ENCODE results near the gene ICE1. TPM values are rescaled to one million over a fixed set of nuclear protein-coding genes. Genes with fewer than 3 reads are reported as not detected.
"Not testable (repeated sequence)": the region's sequence is repeated elsewhere in the genome, so short reads cannot be mapped to it uniquely, and the experiment has no call there.

Gene ICE1
- total RNA-seq, 1 experiment from 2014 or later: 38.3 TPM

DNA sequence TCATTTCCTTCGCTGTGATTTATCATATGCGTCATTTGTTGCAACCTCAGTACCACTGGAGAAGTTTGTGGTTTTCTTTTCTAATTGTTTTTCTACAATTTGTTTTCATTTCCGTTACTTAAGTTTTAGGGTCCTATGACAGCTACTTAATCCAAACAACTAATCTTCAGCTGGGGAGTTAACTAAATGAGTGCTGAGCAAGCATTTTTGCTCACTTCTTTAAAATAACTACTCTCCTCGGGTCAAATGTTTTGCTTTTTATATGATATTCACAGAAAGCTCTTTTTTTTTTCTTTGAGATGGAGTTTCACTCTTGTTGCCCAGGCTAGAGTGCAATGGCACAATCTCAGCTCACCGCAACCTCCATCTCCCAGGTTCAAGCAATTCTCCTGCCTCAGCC, 14.6 kb upstream of the ICE1 start:
- H3K9me3 ChIP-seq (ENCODE audit: control insufficient read depth, insufficient read depth, low read depth, low read length): no peaks in the 10 kb centered on the region
- no peaks in the 10 kb centered on the region for H3K4me1 ChIP-seq (ENCODE audit: control insufficient read depth, insufficient read depth, low read length)
- no TSS peak for BruUV-seq (replicated peaks)
- ATAC-seq: no peak
- in situ Hi-C loops (cut with HindIII; ENCODE audit: low pct_unique_long_range_greater_than_20kb, low sequenced_read_pairs): no loop called here
- intact Hi-C loops (cut with micrococcal nuclease; ENCODE audit: unreplicated experiment): no loop called here
- ChIA-PET POLR2A (no interaction called here), CTCF (no interaction called here)
- no peak for DNase-seq (ENCODE audit: low read depth, low spot score)
- TF ChIP-seq, protein P1, sequence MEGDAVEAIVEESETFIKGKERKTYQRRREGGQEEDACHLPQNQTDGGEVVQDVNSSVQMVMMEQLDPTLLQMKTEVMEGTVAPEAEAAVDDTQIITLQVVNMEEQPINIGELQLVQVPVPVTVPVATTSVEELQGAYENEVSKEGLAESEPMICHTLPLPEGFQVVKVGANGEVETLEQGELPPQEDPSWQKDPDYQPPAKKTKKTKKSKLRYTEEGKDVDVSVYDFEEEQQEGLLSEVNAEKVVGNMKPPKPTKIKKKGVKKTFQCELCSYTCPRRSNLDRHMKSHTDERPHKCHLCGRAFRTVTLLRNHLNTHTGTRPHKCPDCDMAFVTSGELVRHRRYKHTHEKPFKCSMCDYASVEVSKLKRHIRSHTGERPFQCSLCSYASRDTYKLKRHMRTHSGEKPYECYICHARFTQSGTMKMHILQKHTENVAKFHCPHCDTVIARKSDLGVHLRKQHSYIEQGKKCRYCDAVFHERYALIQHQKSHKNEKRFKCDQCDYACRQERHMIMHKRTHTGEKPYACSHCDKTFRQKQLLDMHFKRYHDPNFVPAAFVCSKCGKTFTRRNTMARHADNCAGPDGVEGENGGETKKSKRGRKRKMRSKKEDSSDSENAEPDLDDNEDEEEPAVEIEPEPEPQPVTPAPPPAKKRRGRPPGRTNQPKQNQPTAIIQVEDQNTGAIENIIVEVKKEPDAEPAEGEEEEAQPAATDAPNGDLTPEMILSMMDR (IDR thresholded peaks at IDR 0.05): no peak
- TF ChIP-seq, protein P2, sequence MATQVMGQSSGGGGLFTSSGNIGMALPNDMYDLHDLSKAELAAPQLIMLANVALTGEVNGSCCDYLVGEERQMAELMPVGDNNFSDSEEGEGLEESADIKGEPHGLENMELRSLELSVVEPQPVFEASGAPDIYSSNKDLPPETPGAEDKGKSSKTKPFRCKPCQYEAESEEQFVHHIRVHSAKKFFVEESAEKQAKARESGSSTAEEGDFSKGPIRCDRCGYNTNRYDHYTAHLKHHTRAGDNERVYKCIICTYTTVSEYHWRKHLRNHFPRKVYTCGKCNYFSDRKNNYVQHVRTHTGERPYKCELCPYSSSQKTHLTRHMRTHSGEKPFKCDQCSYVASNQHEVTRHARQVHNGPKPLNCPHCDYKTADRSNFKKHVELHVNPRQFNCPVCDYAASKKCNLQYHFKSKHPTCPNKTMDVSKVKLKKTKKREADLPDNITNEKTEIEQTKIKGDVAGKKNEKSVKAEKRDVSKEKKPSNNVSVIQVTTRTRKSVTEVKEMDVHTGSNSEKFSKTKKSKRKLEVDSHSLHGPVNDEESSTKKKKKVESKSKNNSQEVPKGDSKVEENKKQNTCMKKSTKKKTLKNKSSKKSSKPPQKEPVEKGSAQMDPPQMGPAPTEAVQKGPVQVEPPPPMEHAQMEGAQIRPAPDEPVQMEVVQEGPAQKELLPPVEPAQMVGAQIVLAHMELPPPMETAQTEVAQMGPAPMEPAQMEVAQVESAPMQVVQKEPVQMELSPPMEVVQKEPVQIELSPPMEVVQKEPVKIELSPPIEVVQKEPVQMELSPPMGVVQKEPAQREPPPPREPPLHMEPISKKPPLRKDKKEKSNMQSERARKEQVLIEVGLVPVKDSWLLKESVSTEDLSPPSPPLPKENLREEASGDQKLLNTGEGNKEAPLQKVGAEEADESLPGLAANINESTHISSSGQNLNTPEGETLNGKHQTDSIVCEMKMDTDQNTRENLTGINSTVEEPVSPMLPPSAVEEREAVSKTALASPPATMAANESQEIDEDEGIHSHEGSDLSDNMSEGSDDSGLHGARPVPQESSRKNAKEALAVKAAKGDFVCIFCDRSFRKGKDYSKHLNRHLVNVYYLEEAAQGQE (IDR thresholded peaks at IDR 0.05; ENCODE audit: insufficient read depth in 1 of 2, low read depth in 2 of 2, low read length in 1 of 2): no peak
- no peak for TF ChIP-seq POLR2AphosphoS5 (IDR thresholded peaks at IDR 0.05; ENCODE audit: low read depth, low read length)
- no peak for TF ChIP-seq TCF7L2 (IDR thresholded peaks at IDR 0.05; ENCODE audit: low read depth, low read length)
- TF ChIP-seq SIN3A (IDR thresholded peaks at IDR 0.05; ENCODE audit: borderline replicate concordance, insufficient read depth, low read depth, low read length): no peak
- H3K36me3 ChIP-seq (ENCODE audit: control insufficient read depth, insufficient read depth, low read length): no peaks in the 10 kb centered on the region
- no peak overlapping the region for H3K27ac ChIP-seq (ENCODE audit: low read length)
- no peaks in the 10 kb centered on the region for H3K27me3 ChIP-seq (ENCODE audit: control insufficient read depth, insufficient read depth, low read length)
- H3K4me3 ChIP-seq (ENCODE audit: low read depth in 2 of 2, low read length in 2 of 2): no peak overlapping the region

DNA sequence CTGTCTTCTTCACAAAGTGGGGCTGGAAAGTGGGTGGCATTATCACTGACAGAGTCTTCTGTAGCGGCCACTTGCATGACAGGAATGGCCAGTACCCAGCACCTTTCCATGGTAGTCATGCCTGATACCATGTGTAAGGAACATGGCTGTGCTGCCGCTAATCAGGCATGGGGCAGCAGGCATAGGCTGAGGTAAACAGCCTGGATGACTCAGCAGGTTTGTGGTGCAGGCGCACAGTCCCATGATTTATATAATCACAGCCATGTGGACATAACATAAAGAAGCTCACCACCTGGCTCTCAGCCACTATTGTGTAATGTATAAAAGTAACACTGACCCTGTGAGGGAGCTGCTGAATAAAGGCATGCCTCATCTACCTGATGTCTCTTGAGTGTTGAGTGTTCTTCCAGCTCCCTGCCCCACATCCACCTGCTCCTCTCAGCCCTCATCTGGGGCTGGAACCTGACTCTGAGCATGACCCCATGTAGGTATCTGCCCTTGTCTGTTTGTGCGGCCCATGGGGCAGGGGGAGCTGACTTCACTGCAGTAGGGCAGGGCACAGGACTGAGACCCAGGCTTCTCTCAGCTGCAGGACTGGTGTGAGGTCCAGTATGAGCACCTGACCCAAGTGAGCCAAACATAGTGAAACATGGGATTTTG, 13.2 kb upstream of the ICE1 start:
- no TSS peak for BruUV-seq (replicated peaks)
- ChIA-PET POLR2A (no interaction called here), CTCF (no interaction called here)
- intact Hi-C loops (cut with micrococcal nuclease; ENCODE audit: unreplicated experiment) (no loop called here), in situ Hi-C loops (cut with HindIII; ENCODE audit: low pct_unique_long_range_greater_than_20kb, low sequenced_read_pairs) (no loop called here)
- no peak overlapping the region for H3K27ac ChIP-seq (ENCODE audit: low read length)
- no peaks in the 10 kb centered on the region for H3K9me3 ChIP-seq (ENCODE audit: control insufficient read depth, insufficient read depth, low read depth, low read length)
- ATAC-seq (no peak), DNase-seq (ENCODE audit: low read depth, low spot score) (no peak)
- no peaks in the 10 kb centered on the region for H3K27me3 ChIP-seq (ENCODE audit: control insufficient read depth, insufficient read depth, low read length)
- H3K36me3 ChIP-seq (ENCODE audit: control insufficient read depth, insufficient read depth, low read length): no peaks in the 10 kb centered on the region
- no peaks in the 10 kb centered on the region for H3K4me1 ChIP-seq (ENCODE audit: control insufficient read depth, insufficient read depth, low read length)
- TF ChIP-seq, protein P2 (IDR thresholded peaks at IDR 0.05; ENCODE audit: insufficient read depth in 1 of 2, low read depth in 2 of 2, low read length in 1 of 2): no peak
- no peak for TF ChIP-seq POLR2AphosphoS5 (IDR thresholded peaks at IDR 0.05; ENCODE audit: low read depth, low read length)
- TF ChIP-seq TCF7L2 (IDR thresholded peaks at IDR 0.05; ENCODE audit: low read depth, low read length): no peak
- TF ChIP-seq SIN3A (IDR thresholded peaks at IDR 0.05; ENCODE audit: borderline replicate concordance, insufficient read depth, low read depth, low read length): no peak
- TF ChIP-seq, protein P1 (IDR thresholded peaks at IDR 0.05): no peak
- H3K4me3 ChIP-seq (ENCODE audit: low read depth in 2 of 2, low read length in 2 of 2): no peak overlapping the region

DNA sequence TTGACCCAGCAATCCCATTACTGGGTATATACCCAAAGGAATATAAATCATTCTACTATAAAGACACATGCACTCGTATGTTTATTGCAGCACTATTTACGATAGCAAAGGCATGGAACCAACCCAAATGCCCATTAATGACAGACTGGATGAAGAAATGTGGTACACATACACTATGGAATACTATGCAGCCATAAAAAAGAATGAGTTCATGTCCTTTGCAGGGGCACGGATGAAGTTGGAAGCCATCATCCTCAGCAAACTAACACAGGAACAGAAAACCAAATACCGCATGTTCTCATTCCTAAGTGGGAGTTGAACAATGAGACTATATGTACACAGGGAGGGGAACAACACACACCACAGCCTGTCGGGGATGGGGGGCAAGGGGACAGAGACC, 8.6 kb upstream of the ICE1 start:
- not testable (repeated sequence) for ATAC-seq

More for the DNA sequence above, 8.6 kb upstream of the ICE1 start:
- H3K4me3 ChIP-seq (ENCODE audit: low read depth in 2 of 2, low read length in 2 of 2); H3K27ac ChIP-seq (ENCODE audit: low read length); POLR2A ChIA-PET; DNase-seq (ENCODE audit: low read depth, low spot score); H3K27me3 ChIP-seq (ENCODE audit: control insufficient read depth, insufficient read depth, low read length); BruUV-seq (replicated peaks); intact Hi-C loops (cut with micrococcal nuclease; ENCODE audit: unreplicated experiment); H3K9me3 ChIP-seq (ENCODE audit: control insufficient read depth, insufficient read depth, low read depth, low read length); H3K4me1 ChIP-seq (ENCODE audit: control insufficient read depth, insufficient read depth, low read length); CTCF ChIA-PET; in situ Hi-C loops (cut with HindIII; ENCODE audit: low pct_unique_long_range_greater_than_20kb, low sequenced_read_pairs); H3K36me3 ChIP-seq (ENCODE audit: control insufficient read depth, insufficient read depth, low read length): not testable (repeated sequence)
